Activated naive CD4-positive, alpha-beta T cell treated with anti-CD3 and anti-CD28 coated beads, Interleukin-2, amount 50 U/mL, for 24 hours (primary cell): ENCODE measurements around the gene MSRB3.

Experiments used
- H3K27ac Mint-ChIP-seq: one replicate; pipeline ENCODE4 v1.8.0; 2021; ENCODE audit warnings: mild to moderate bottlenecking, mixed read lengths
- H3K27me3 Mint-ChIP-seq: one replicate; pipeline ENCODE4 v1.8.0; 2021; ENCODE audit warnings: mixed read lengths
- H3K36me3 Mint-ChIP-seq: one replicate; pipeline ENCODE4 v1.8.0; 2021; ENCODE audit warnings: mixed read lengths
- H3K4me1 Mint-ChIP-seq: one replicate; pipeline ENCODE4 v1.8.0; 2021; ENCODE audit warnings: mixed read lengths
- H3K4me3 Mint-ChIP-seq: one replicate; pipeline ENCODE4 v1.8.0; 2021; ENCODE audit warnings: mild to moderate bottlenecking, mixed read lengths
- H3K9me3 Mint-ChIP-seq: one replicate; pipeline ENCODE4 v1.8.0; 2021; ENCODE audit warnings: mixed read lengths

MSRB3 gene

GRCh38 chr12:65278576-65279368 is at the start of gene MSRB3:
Gene MSRB3 (plus strand): TSS chr12:65278683. CDS start chr12:65308580, 29,897 bp downstream.
- Mint-ChIP-seq H3K4me3 (peak within 1 kb of the TSS; percentile 80), H3K9me3 (no peaks in the 10 kb centered on the region), H3K27ac (no peak within 1 kb of the TSS), H3K36me3 (no peaks in the 10 kb centered on the region), H3K27me3 (peaks cover 46% of the 10 kb centered on the region), H3K4me1 (peaks cover 7% of the 10 kb centered on the region)

GRCh38 chr12:65229441-65229840 is 49.0 kb upstream of the MSRB3 start:
- H3K4me3 Mint-ChIP-seq = no peak overlapping the region
- peaks cover 35% of the 10 kb centered on the region for H3K36me3 Mint-ChIP-seq
- peaks cover 20% of the 10 kb centered on the region for H3K9me3 Mint-ChIP-seq
- H3K27me3 Mint-ChIP-seq = no peaks in the 10 kb centered on the region
- H3K4me1 Mint-ChIP-seq = peaks cover 35% of the 10 kb centered on the region
- H3K27ac Mint-ChIP-seq = no peak overlapping the region

- Mint-ChIP-seq H3K9me3 (peaks cover 14% of the 10 kb centered on the region), H3K27ac (no peak overlapping the region), H3K36me3 (peaks cover 21% of the 10 kb centered on the region), H3K27me3 (no peaks in the 10 kb centered on the region), H3K4me3 (no peak overlapping the region), H3K4me1 (peaks cover 15% of the 10 kb centered on the region)
Observed at GRCh38 chr12:65232476-65233077, 45.9 kb upstream of the MSRB3 start.

GRCh38 chr12:65237153-65237552 is 41.3 kb upstream of the MSRB3 start:
- no peak overlapping the region for H3K4me3 Mint-ChIP-seq
- no peaks in the 10 kb centered on the region for H3K9me3 Mint-ChIP-seq
- H3K27me3 Mint-ChIP-seq = no peaks in the 10 kb centered on the region
- peaks cover 8% of the 10 kb centered on the region for H3K36me3 Mint-ChIP-seq
- H3K27ac Mint-ChIP-seq = no peak overlapping the region
- H3K4me1 Mint-ChIP-seq = peaks cover 7% of the 10 kb centered on the region

GRCh38 chr12:65238609-65239008 is 39.9 kb upstream of the MSRB3 start:
- no peak overlapping the region for H3K4me3 Mint-ChIP-seq
- H3K27ac Mint-ChIP-seq = no peak overlapping the region
- H3K9me3 Mint-ChIP-seq = no peaks in the 10 kb centered on the region
- H3K4me1 Mint-ChIP-seq = no peaks in the 10 kb centered on the region
- H3K36me3 Mint-ChIP-seq = peaks cover 13% of the 10 kb centered on the region
- no peaks in the 10 kb centered on the region for H3K27me3 Mint-ChIP-seq

- no peaks in the 10 kb centered on the region for H3K27me3 Mint-ChIP-seq
- peak overlapping the region; percentile 94 for H3K27ac Mint-ChIP-seq
- peaks cover 19% of the 10 kb centered on the region for H3K4me1 Mint-ChIP-seq
Observed at GRCh38 chr12:65248656-65249633, 29.5 kb upstream of the MSRB3 start.

GRCh38 chr12:65252515-65252914 is 26.0 kb upstream of the MSRB3 start:
- Mint-ChIP-seq H3K27ac (peak overlapping the region; percentile 3), H3K9me3 (no peaks in the 10 kb centered on the region), H3K4me1 (peaks cover 19% of the 10 kb centered on the region), H3K4me3 (no peak overlapping the region), H3K27me3 (no peaks in the 10 kb centered on the region), H3K36me3 (peaks cover 7% of the 10 kb centered on the region)

More at GRCh38 chr12:65248656-65249633, 29.5 kb upstream of the MSRB3 start:
- Mint-ChIP-seq H3K4me3 (peak overlapping the region; percentile 52), H3K9me3 (no peaks in the 10 kb centered on the region), H3K36me3 (peaks cover 8% of the 10 kb centered on the region)

GRCh38 chr12:65257986-65258385 is 20.5 kb upstream of the MSRB3 start:
- no peak overlapping the region for H3K4me3 Mint-ChIP-seq
- no peaks in the 10 kb centered on the region for H3K4me1 Mint-ChIP-seq
- H3K9me3 Mint-ChIP-seq = no peaks in the 10 kb centered on the region
- H3K27me3 Mint-ChIP-seq = peaks cover 4% of the 10 kb centered on the region
- no peak overlapping the region for H3K27ac Mint-ChIP-seq
- no peaks in the 10 kb centered on the region for H3K36me3 Mint-ChIP-seq

- H3K4me3 Mint-ChIP-seq = no peak overlapping the region
- no peaks in the 10 kb centered on the region for H3K4me1 Mint-ChIP-seq
- H3K9me3 Mint-ChIP-seq = no peaks in the 10 kb centered on the region
- no peak overlapping the region for H3K27ac Mint-ChIP-seq
- H3K27me3 Mint-ChIP-seq = peaks cover 5% of the 10 kb centered on the region
- H3K36me3 Mint-ChIP-seq = no peaks in the 10 kb centered on the region
Observed at GRCh38 chr12:65259501-65259900, 19.0 kb upstream of the MSRB3 start.

GRCh38 chr12:65263777-65264176 is 14.7 kb upstream of the MSRB3 start:
- Mint-ChIP-seq H3K9me3 (no peaks in the 10 kb centered on the region), H3K27ac (no peak overlapping the region), H3K4me1 (no peaks in the 10 kb centered on the region)

GRCh38 chr12:65266408-65266807 is 12.1 kb upstream of the MSRB3 start:
- H3K4me3 Mint-ChIP-seq = no peak overlapping the region
- no peaks in the 10 kb centered on the region for H3K9me3 Mint-ChIP-seq
- no peaks in the 10 kb centered on the region for H3K4me1 Mint-ChIP-seq
- no peak overlapping the region for H3K27ac Mint-ChIP-seq
- peaks cover 16% of the 10 kb centered on the region for H3K27me3 Mint-ChIP-seq
- peaks cover 1% of the 10 kb centered on the region for H3K36me3 Mint-ChIP-seq

More at GRCh38 chr12:65263777-65264176, 14.7 kb upstream of the MSRB3 start:
- Mint-ChIP-seq H3K4me3 (no peak overlapping the region), H3K27me3 (peaks cover 20% of the 10 kb centered on the region), H3K36me3 (peaks cover 1% of the 10 kb centered on the region)

GRCh38 chr12:65269603-65270002 is 8.9 kb upstream of the MSRB3 start:
- Mint-ChIP-seq H3K9me3 (no peaks in the 10 kb centered on the region), H3K4me3 (no peak overlapping the region), H3K27ac (no peak overlapping the region), H3K4me1 (no peaks in the 10 kb centered on the region), H3K36me3 (peaks cover 1% of the 10 kb centered on the region), H3K27me3 (peaks cover 20% of the 10 kb centered on the region)

GRCh38 chr12:65274602-65275272 is 3.7 kb upstream of the MSRB3 start:
- no peak overlapping the region for H3K27ac Mint-ChIP-seq
- peaks cover 5% of the 10 kb centered on the region for H3K4me1 Mint-ChIP-seq
- no peaks in the 10 kb centered on the region for H3K9me3 Mint-ChIP-seq
- no peak overlapping the region for H3K4me3 Mint-ChIP-seq
- H3K36me3 Mint-ChIP-seq = no peaks in the 10 kb centered on the region
- peaks cover 33% of the 10 kb centered on the region for H3K27me3 Mint-ChIP-seq

GRCh38 chr12:65275627-65276026 is 2.9 kb upstream of the MSRB3 start:
- no peaks in the 10 kb centered on the region for H3K36me3 Mint-ChIP-seq
- peaks cover 39% of the 10 kb centered on the region for H3K27me3 Mint-ChIP-seq
- no peak overlapping the region for H3K27ac Mint-ChIP-seq
- no peak overlapping the region for H3K4me3 Mint-ChIP-seq
- no peaks in the 10 kb centered on the region for H3K9me3 Mint-ChIP-seq
- H3K4me1 Mint-ChIP-seq = peaks cover 7% of the 10 kb centered on the region

- Mint-ChIP-seq H3K4me1 (peaks cover 7% of the 10 kb centered on the region), H3K4me3 (no peak overlapping the region), H3K36me3 (no peaks in the 10 kb centered on the region), H3K27ac (no peak overlapping the region), H3K9me3 (no peaks in the 10 kb centered on the region), H3K27me3 (peaks cover 49% of the 10 kb centered on the region)
Observed at GRCh38 chr12:65276916-65277530, 1.5 kb upstream of the MSRB3 start.
